Loucy (cell line): ENCODE results near the gene MBD6.

ENCODE experiments used
- CTCF ChIP-seq: fragments of 200-600 bp; sonication (generic); conservative IDR thresholded peaks from 2 replicates; pipeline ENCODE4 v1.5.1; 2014; ENCODE audit warnings: mild to moderate bottlenecking, antibody characterized with exemption, low read length
- EZH2phosphoT487 ChIP-seq: fragments of 200-600 bp; IDR thresholded peaks from 2 replicates; pipeline ENCODE4 v1.6.1; 2018; ENCODE audit warnings: antibody characterized with exemption, mild to moderate bottlenecking, moderate library complexity, borderline replicate concordance

- TF ChIP-seq CTCF = no peak
- no peak for TF ChIP-seq EZH2phosphoT487
Observed at GRCh38 chr12:57569858-57570257, 47.2 kb downstream of the MBD6 start.
